ENCODE measurements around the gene POU3F2.

The POU3F2 gene

GRCh38 chr6:98844244-98845210 is 10.2 kb downstream of the POU3F2 start:
- no peak for DNase-seq (ENCODE audit: low spot score)

- peak; percentile 66 for DNase-seq (ENCODE audit: low spot score)
These were observed 11.0 kb downstream of the POU3F2 start for GRCh38 chr6:98845211-98846020.

DNA sequence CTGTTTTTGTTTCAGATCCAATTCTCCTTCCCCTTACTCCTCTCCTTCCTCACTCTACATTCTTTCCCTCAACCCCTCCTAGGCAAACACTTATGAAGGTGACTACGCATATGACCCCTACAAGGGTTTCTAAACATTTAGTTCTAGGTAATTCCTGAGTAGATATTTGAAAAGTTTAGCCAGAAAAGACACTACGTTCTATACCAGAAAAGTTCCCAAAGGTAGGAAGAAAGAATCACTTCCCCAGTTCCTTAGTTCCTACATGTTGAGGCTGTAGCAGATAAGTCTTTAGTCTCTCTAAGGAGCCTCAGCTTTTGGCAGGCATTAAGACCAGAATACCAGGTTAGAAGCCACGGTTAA is 11.6 kb downstream of the POU3F2 start:
- DNase-seq (ENCODE audit: low spot score) = no peak

GRCh38 chr6:98847416-98847778 is 13.0 kb downstream of the POU3F2 start:
- DNase-seq (ENCODE audit: low spot score) = no peak

GRCh38 chr6:98847779-98848538 is 13.6 kb downstream of the POU3F2 start:
- DNase-seq (ENCODE audit: low spot score) = no peak

- DNase-seq (ENCODE audit: low spot score) = no peak
These were observed 14.3 kb downstream of the POU3F2 start for GRCh38 chr6:98848539-98849242.

DNA sequence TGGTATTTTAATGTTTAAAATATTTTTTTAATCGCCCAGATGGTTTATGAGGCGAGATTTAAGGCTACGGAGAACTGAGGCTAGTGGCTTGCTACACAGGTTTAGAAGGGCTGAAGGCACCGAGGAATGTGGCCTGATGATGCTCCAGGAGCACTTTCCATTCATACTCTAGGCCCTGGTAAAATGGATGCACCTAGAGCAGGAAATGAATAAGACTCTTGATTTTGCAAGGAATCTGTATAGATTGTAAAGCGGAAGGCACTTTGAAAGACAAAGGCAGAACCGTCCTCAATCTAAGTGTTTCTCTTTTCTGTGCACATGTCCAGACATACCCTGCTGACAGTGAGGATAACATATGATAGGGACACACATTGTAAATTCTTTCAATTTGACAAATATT is 30.1 kb downstream of the POU3F2 start:
- no peak for DNase-seq (ENCODE audit: low spot score)

GRCh38 chr6:98871057-98871456 is 36.7 kb downstream of the POU3F2 start:
- DNase-seq (ENCODE audit: low spot score) = no peak

- DNase-seq (ENCODE audit: low spot score) = no peak
These were observed 37.4 kb downstream of the POU3F2 start for GRCh38 chr6:98871821-98872220.

DNA sequence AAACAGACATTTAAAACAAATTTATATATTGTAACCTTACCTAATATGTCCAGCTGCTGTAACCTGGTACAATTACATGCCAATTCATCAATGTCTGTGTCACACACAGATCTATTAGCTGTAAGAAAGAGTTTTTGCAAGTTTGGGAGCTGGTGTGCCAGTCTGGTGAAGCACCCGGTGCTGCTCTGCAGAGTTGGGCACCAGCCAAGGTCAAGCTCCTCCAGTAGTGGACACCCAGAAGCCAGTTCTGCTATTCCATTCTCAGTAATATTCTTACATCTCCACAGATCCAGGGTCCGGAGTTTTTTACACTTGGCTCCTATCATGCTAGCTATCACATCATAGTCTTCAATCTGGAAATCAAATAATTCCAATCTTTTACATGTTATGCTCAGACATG is 41.0 kb downstream of the POU3F2 start:
- no peak for DNase-seq (ENCODE audit: low spot score)

GRCh38 chr6:98877250-98877649 is 42.9 kb downstream of the POU3F2 start:
- DNase-seq (ENCODE audit: low spot score) = no peak

DNA sequence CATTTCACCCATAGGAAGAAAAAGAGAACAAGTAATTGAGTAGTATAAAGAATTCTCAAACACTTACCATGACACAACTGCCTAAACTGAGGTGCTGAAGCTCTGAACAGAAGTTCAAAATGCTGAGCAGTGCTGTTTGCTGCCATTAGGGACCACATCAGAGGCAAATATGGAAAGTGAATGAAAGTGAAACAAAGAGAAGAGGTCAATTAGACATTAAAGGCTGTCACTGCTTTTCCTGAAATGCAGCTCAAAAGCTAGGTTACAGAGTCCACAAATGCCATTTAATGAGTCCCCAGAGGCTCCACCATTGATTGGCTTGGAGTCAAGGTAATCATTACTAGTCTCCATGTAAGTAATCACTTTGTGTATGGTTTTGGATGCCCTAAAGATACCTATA is 46.1 kb downstream of the POU3F2 start:
- no peak for DNase-seq (ENCODE audit: low spot score)

DNA sequence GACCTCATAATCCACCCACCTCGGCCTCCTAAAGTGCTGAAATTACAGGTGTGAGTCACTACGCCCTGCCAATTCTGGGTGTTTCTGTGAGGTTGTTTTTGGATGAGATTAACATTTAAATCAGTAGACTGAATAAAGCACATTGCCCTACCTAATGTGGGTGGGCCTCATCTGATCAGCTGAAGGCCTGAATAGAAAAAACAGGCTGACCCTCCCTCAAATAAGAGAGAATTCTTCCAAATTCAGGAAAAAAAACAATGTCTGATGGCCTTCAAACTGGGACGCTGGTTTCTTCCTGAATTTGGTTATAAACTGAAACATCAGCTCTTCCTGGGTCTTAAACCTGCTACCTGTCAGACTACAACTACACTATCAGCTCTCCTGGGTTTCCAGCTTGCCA is 51.0 kb downstream of the POU3F2 start:
- DNase-seq (ENCODE audit: low spot score) = no peak

- DNase-seq (ENCODE audit: low spot score) = no peak
These were observed 53.3 kb downstream of the POU3F2 start for GRCh38 chr6:98887650-98888049.
